Superior temporal gyrus (tissue), 1 donor: ENCODE measurements around the gene ZBTB37.
A peak's percentile ranks its signal among the peaks of the same experiment; 100 is the strongest.
"Not testable (repeated sequence)": the region's sequence is repeated elsewhere in the genome, so short reads cannot be mapped to it uniquely, and the experiment has no call there.

Source experiments
- DNase-seq: peaks from one replicate; pipeline ENCODE4 v3.0.0-alpha.2; 2016; ENCODE audit errors: extremely low spot score

Gene ZBTB37

DNA sequence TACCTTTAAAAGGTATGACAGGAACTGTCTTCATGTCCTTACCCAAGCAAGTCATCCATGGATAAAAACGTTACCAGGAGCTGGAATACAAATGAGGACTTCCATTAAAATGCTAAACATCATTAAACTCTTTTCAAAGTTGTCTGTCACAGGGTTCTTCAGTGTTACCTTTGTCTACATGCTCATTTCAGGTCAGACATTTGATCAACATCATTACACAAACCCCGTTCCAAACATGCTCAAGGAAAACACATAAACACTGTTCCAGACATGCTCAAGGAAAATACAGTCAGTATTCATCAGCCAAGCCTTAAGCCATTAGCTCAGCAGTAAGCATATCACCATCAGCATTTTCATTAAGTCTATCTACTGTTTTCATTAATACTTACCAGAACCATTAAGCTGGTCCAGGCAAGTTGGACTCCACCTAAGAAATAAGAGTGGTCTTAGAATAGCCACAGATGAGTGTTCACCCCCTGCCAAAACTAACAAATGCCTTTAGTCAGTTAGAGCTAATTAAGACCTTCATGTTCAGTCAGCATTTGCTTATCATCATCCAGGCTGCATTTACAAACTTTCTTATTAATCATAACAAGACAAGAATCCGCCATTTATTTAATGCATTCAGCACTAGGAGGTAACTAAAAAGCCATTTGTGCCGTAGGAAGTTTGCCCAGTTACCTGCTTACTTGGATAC is 2.6 kb upstream of the ZBTB37 start:
- no peak for DNase-seq

GRCh38 chr1:173866413-173867115 is 1.6 kb upstream of the ZBTB37 start:
- no peak for DNase-seq

- DNase-seq: no peak
Measured at GRCh38 chr1:173867141-173867752, 933 bp upstream of the ZBTB37 start.

DNA sequence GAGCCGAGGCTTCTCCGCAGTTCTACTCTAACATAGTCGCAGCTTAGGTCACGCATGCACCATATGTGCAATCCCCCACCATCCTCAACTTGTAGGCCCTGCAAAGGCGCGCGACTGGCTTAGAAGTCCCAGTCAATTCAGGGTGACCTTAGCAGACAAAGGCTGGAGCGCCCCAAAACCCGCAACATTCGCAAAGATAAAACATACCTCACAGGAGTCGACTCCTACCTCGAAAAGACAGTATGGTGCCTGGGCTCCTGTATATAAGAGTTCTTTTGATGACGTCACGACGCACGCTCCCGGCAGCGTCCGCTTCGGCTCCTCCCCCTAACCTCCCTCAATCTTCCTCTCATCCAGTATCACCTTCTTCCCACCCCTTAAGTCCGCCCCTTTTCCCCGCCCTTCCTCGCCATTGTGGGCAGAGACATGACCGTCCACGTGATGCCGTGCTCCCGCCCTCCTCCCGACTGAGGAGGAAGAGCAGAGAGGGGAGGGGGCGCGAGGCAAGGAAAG is 371 bp upstream of the ZBTB37 start, which contains the start of gene GAS5:
Gene GAS5, minus strand, starts transcription at position 237 of the 513 bp plus-strand sequence.
- peak; percentile 99 for DNase-seq

DNA sequence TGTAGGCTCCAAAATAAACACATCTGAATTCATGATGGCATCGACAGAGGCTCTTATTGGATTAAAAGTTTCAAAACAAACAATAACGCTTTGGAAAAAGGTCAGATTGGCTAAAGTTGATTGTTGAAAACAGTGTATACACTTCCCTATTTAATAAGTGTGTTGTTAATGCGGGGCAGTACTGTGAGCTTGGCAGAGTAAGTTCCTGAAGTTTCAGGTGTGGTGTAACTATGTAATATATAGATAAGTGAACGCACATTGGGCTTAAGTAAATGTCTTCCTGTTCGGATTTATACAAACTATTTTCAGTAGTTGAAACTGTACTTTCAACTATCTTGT is 810 bp downstream of the ZBTB37 start:
- no peak for DNase-seq

DNA sequence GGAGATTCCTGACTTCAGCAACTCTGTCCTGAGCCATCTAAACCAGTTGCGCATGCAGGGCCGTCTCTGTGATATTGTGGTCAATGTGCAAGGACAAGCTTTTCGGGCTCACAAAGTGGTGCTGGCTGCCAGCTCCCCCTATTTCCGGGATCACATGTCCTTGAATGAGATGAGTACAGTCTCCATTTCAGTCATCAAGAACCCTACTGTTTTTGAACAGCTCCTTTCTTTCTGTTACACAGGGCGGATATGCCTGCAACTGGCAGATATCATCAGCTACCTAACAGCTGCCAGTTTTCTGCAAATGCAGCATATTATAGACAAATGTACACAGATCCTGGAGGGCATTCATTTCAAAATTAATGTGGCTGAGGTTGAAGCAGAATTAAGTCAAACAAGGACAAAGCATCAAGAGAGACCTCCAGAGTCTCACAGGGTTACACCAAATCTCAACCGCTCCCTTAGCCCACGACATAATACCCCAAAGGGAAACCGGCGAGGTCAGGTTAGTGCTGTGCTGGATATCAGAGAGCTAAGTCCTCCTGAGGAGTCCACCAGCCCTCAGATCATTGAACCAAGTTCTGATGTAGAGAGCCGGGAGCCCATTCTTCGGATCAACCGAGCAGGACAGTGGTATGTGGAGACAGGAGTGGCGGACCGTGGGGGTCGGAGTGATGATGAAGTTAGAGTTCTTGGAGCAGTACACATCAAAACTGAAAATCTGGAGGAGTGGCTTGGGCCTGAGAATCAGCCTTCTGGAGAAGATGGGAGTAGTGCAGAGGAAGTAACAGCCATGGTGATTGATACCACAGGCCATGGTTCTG is 2.3 kb downstream of the ZBTB37 start:
- DNase-seq: peak; percentile 73

GRCh38 chr1:173871091-173871490 is 2.9 kb downstream of the ZBTB37 start:
- DNase-seq: no peak

GRCh38 chr1:173871500-173871899 is 3.3 kb downstream of the ZBTB37 start:
- DNase-seq: no peak

- DNase-seq: no peak
Measured at GRCh38 chr1:173876732-173877131, 8.6 kb downstream of the ZBTB37 start.

DNA sequence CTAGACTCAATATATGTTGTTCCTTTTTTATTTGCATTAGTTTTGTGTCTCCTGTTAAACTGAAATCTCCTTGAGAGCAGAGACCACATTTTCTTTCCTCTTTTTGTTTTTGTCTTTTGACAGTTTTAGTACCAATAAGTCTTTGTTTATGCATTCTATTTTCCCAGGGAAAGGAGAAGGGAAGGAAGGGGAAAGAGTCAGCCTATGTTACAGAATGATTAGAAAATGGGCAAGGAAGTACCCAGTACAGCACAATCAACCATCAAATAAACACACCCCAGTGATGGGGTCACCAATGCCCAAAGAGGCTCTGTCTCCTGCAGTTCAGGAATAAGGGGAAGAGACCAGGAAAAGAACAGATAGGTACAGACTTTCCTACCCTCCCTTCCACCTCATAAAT is 10.1 kb downstream of the ZBTB37 start:
- no peak for DNase-seq

- not testable (repeated sequence) for DNase-seq
Measured at GRCh38 chr1:173881117-173881516, 12.9 kb downstream of the ZBTB37 start.

DNA sequence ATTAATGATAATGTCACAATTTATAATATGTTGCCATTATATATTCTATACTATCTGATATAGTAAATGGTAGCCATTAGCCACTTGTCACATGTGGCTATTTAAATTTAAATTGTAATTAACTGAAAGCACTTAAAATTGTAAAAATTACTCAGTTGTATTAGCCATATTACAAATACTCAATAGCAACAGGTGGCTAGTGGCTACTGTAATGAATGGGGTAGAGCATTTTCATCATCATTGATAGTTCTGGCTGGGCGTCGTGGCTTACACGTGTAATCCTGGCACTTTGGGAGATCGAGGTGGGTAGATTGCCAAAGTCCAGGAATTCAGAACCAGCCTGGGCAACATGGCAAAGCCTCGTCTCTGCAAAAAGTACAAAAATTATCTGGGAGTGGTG is 16.5 kb downstream of the ZBTB37 start:
- no peak for DNase-seq

DNA sequence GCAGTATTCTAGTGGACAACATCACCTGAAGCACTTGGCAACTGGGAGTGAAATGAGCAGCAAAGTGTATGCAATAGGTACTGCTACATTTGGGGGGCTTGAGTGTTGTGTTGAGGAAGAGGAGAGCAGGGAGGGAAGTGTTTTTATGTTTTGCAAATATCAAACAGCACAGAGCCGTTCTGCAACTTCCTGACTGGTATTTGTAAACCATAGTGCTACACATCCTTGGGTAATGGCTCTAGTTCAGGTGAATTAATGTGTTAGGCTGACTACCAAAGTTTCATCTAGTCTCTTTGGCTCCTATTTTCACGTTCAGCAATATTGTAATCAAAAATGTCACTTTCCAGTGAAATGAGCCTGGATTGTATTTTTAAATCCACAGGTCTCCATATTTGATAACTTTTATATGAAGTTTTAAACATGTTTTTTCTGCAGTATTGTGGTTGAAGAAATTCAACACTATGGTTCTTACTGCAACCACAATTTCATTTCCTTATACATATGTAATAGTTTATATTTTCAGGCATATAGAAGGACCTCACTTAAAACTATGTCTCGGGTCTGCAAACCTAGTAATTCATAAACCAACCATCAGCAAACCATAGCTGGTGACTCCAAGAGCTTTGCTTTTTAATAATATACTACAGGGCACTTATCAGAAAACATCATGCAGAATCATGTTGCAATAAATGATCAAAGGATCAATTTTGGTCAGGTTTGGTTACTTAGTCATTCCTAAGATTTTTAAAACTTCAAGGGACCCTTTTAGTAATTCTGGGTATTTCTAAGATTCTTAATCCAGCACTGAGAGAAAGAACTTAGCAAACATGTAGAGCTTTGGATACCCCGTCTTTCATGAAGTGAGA is 18.8 kb downstream of the ZBTB37 start:
- no peak for DNase-seq

DNA sequence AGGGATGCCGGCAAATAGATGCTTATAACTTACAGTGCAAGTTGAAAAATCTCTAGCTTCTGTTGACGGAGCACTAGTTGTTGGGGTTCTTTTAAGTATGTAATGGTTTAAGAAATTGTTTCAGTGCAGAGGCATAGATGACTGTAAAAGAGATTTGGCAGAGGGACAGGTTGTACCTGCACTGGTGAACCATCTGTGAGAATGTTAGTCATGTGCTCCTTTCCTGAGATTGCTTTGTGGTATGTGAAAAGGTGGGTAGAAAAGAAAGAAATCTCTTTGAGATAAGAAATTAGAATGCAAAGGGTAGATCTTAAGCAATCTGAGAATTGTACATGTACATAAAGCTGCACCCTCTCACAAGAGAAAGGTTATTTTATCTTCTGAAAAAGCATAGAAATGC is 19.4 kb downstream of the ZBTB37 start:
- DNase-seq: no peak

- DNase-seq: no peak
Measured at GRCh38 chr1:173888749-173889148, 20.6 kb downstream of the ZBTB37 start.

DNA sequence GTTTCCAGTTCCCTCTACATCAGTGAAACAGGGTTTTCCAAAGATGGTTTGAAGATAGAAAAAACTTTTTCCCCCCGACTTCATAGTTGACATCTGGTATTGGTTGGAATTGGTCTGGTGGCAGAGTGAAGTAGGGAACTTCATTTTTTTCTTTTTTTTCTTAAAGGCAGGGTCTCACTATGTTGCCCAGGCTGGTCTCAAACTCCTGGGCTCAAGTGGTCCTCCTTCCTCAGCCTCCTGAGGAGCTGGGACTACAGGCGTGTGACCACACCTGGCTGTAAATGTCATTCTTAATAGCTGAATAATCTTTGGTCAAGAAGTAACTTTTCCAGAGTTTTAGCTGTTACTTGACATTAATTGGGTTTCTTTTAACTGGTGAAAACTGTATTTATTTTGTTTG is 21.7 kb downstream of the ZBTB37 start:
- no peak for DNase-seq

DNA sequence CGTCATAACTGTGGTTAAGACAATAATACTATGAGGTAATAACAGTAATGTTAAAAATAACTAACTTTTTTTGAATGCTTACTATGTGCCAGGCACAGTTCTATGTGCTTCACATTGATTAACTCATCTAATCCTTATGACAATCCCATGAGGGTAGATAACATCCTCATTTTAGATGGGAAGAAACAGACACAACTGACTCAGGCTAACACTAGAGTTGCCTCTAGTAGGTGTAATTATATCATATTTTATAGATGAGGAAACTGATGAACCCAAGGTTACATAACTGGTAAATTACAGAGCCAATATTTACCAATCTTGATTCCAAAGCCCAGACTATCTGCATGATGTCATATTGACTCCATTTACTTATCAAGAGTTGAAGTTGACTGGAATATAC is 25.4 kb downstream of the ZBTB37 start:
- DNase-seq: no peak

DNA sequence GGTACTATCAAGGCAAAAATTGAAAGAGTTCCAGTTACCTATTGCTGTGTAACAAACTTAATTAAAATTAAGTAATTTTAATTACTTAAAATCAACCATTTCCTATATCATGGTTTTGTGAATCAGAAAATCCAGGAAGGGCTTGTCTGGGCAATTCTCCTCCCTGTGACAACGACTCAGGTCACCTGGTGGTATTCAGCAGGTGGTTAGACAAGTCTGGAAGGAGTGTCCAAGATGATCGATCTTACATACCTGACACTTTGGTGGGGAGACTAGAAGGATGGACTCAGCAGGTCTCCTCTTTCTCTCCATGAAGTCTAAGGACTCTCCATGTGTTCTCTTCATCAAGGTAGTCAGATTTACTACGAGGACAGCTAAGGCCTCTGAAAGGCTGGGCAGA is 26.0 kb downstream of the ZBTB37 start:
- no peak for DNase-seq

DNA sequence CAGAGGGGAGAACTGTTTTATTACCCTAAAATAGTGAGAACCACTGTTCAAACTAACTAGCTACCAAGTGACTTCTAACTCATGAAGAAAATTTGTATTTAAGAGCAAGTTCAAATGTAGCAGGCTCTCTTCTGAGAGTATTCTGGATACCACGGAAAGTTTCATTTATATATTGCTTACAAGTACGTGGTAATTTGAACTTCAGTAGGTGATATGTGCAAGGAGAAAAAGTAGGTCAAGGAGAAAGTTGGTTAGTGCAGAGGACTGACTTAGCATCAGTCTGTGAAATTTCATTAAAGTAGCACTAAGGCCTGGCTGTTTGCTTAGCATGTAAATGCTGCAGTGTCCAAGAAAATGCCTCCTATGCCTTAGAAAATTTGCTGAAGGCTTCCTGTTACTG is 32.2 kb downstream of the ZBTB37 start:
- no peak for DNase-seq

DNA sequence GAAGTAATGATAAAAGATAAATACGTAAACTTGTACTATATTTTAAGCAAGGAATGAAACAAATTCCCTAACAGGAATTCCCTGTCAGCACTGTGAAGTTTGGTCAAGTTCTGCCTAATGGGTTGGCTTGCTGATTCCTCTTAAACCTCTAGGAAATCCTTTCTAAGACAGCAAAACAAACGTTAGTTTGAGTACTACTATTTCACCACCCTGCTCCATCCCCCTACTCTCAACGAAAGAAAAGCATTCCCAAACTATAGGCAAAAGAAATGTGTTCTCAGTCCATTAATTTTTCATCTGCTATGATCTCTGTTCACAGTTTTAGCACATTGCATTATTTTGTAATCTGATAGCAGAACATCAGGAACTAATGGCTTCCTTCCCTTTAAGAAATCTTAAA is 32.8 kb downstream of the ZBTB37 start:
- DNase-seq: no peak
